H1 (cell line): ENCODE results near the gene SSH2. TPM values are rescaled to one million over a fixed set of nuclear protein-coding genes. Genes with fewer than 3 reads are reported as not detected.

Source experiments
- CTCF ChIA-PET: fragments of 300-600 bp; sonication (Branson Sonifier 250); formaldehyde crosslinking; loops from one replicate; lab custom pipeline; 2021; ENCODE audit not compliant: partially characterized antibody; lab: Charles Lee
- POLR2A ChIA-PET: fragments of 300-600 bp; sonication (Branson Sonifier 250); formaldehyde crosslinking; loops from one replicate; lab custom pipeline; 2021; ENCODE audit warnings: inconsistent platforms; ENCODE audit not compliant: partially characterized antibody; lab: Charles Lee
- DNase-seq, 2 experiments: peaks; one replicate each; pipeline versions ENCODE4 v3.0.0 to v3.0.0-alpha.2; 2010 to 2022; ENCODE audit warnings: low spot score in 2 of 2, low read depth in 1 of 2, mixed read lengths in 1 of 2
- FAIRE-seq: peaks from 2 replicates; lab custom pipeline; 2011; peaks lifted over from hg19 to GRCh38; lab: Jason Lieb, UNC
- H2AFZ ChIP-seq: 2 replicates; pipeline ENCODE4 v1.8.1; 2012; ENCODE audit warnings: low read length, inconsistent platforms
- H2AK5ac ChIP-seq: 2 replicates; pipeline ENCODE4 v1.6.1; 2013; ENCODE audit warnings: low read depth, low read length
- H2BK120ac ChIP-seq: replicated peaks from 2 replicates; pipeline ENCODE3; 2013; ENCODE audit warnings: low read depth, low read length, inconsistent platforms
- H2BK12ac ChIP-seq: 2 replicates; pipeline ENCODE4 v1.6.1; 2013; ENCODE audit warnings: low read depth, low read length
- H2BK15ac ChIP-seq: 2 replicates; pipeline ENCODE4 v1.6.1; 2013; ENCODE audit warnings: low read length
- H2BK20ac ChIP-seq: 2 replicates; pipeline ENCODE4 v1.6.1; 2013; ENCODE audit warnings: low read length
- H2BK5ac ChIP-seq: 2 replicates; pipeline ENCODE4 v1.6.1; 2013; ENCODE audit warnings: low read depth, low read length
- H3K14ac ChIP-seq: 2 replicates; pipeline ENCODE4 v1.6.1; 2013; ENCODE audit warnings: inconsistent platforms; ENCODE audit not compliant: insufficient read length
- H3K18ac ChIP-seq: 2 replicates; pipeline ENCODE4 v1.6.1; 2013; ENCODE audit warnings: low read length; ENCODE audit errors: extremely low read depth
- H3K23ac ChIP-seq: 2 replicates; pipeline ENCODE4 v1.6.1; 2013; ENCODE audit warnings: inconsistent platforms; ENCODE audit not compliant: insufficient read length
- H3K23me2 ChIP-seq: 2 replicates; pipeline ENCODE4 v1.6.1; 2013; ENCODE audit warnings: low read depth, low read length
- H3K27ac ChIP-seq: 2 replicates; pipeline ENCODE4 v1.6.1; 2011; ENCODE audit warnings: low read depth, low read length, inconsistent platforms
- H3K27me3 ChIP-seq, 4 experiments: replicated peaks in 1 of 4; 1 replicate in 1 of 4; 2 replicates in 3 of 4; pipeline versions ENCODE4 v1.6.1 to v1.8.1; 2011 to 2013; ENCODE audit warnings: low read length in 3 of 4, mild to moderate bottlenecking in 3 of 4, inconsistent platforms in 2 of 4, mixed read lengths in 2 of 4, moderate library complexity in 1 of 4; ENCODE audit not compliant: control insufficient read depth in 3 of 4, insufficient read depth in 3 of 4; ENCODE audit errors: extremely low read depth in 1 of 4
- H3K36me3 ChIP-seq, 4 experiments: 2 replicates each; pipeline versions ENCODE4 v1.6.1 to v1.8.1; 2011 to 2013; ENCODE audit warnings: mild to moderate bottlenecking in 4 of 4, low read length in 3 of 4, moderate library complexity in 2 of 4, control low read depth in 1 of 4, inconsistent platforms in 1 of 4; ENCODE audit not compliant: insufficient read depth in 4 of 4, control insufficient read depth in 2 of 4
- H3K4ac ChIP-seq: replicated peaks from 2 replicates; pipeline ENCODE3; 2013; ENCODE audit warnings: low read length, low read depth, mixed read lengths, inconsistent platforms; ENCODE audit not compliant: insufficient read length
- H3K4me1 ChIP-seq, 4 experiments: replicated peaks in 1 of 4; 1 replicate in 1 of 4; 2 replicates in 3 of 4; pipeline versions ENCODE4 v1.6.1 to v1.8.1; 2011 to 2013; ENCODE audit warnings: low read length in 3 of 4, inconsistent platforms in 2 of 4, mixed read lengths in 1 of 4; ENCODE audit not compliant: insufficient read depth in 4 of 4, control insufficient read depth in 3 of 4
- H3K4me2 ChIP-seq, 2 experiments: 2 replicates each; pipeline versions ENCODE4 v1.6.1 to v1.8.1; 2011 to 2013; ENCODE audit warnings: low read depth in 2 of 2, low read length in 2 of 2, control low read depth in 1 of 2, inconsistent platforms in 1 of 2, mild to moderate bottlenecking in 1 of 2; ENCODE audit not compliant: insufficient read depth in 1 of 2
- H3K4me3 ChIP-seq, 4 experiments: fragments of 200-600, 300-600 bp in 1 of 4; sonication (generic), shearing (Covaris generic), sonication (Bioruptor Twin) in 1 of 4; 2 replicates each; pipeline versions ENCODE4 v1.5.1 to v1.8.1; 2011 to 2016; ENCODE audit warnings: low read length in 4 of 4, low read depth in 3 of 4, control low read depth in 2 of 4, inconsistent platforms in 2 of 4, mild to moderate bottlenecking in 2 of 4, mixed read lengths in 1 of 4, moderate library complexity in 1 of 4; ENCODE audit not compliant: insufficient read depth in 2 of 4; ENCODE audit errors: extremely low read depth in 1 of 4
- H3K56ac ChIP-seq: replicated peaks from 2 replicates; pipeline ENCODE3; 2013; ENCODE audit warnings: low read depth, mild to moderate bottlenecking, mixed read lengths, low read length, inconsistent platforms; ENCODE audit not compliant: insufficient read length
- H3K79me1 ChIP-seq: 2 replicates; pipeline ENCODE4 v1.6.1; 2013; ENCODE audit warnings: low read depth, low read length, control low read depth
- H3K79me2 ChIP-seq, 2 experiments: 2 replicates each; pipeline versions ENCODE4 v1.6.1 to v1.8.1; 2012 to 2013; ENCODE audit warnings: low read length in 2 of 2, mild to moderate bottlenecking in 2 of 2, inconsistent platforms in 1 of 2; ENCODE audit not compliant: insufficient read depth in 2 of 2, control insufficient read depth in 1 of 2
- H3K9ac ChIP-seq, 4 experiments: replicated peaks in 1 of 4; 1 replicate in 1 of 4; 2 replicates in 3 of 4; pipeline versions ENCODE4 v1.6.1 to v1.8.1; 2011 to 2013; ENCODE audit warnings: low read depth in 3 of 4, low read length in 3 of 4, control low read depth in 2 of 4, mild to moderate bottlenecking in 2 of 4, moderate library complexity in 2 of 4, inconsistent platforms in 1 of 4; ENCODE audit errors: extremely low read depth in 1 of 4
- H3K9me3 ChIP-seq, 2 experiments: 2 replicates each; pipeline versions ENCODE4 v1.6.1 to v1.8.1; 2012 to 2013; ENCODE audit warnings: mild to moderate bottlenecking in 2 of 2, moderate library complexity in 2 of 2, control low read depth in 1 of 2, inconsistent platforms in 1 of 2, low read depth in 1 of 2, low read length in 1 of 2, mixed read lengths in 1 of 2; ENCODE audit not compliant: insufficient read depth in 2 of 2
- H4K20me1 ChIP-seq, 2 experiments: replicated peaks in 1 of 2; 2 replicates each; pipeline versions ENCODE3 to v1.8.1; 2011 to 2013; ENCODE audit warnings: inconsistent platforms in 2 of 2, low read length in 2 of 2, mild to moderate bottlenecking in 1 of 2; ENCODE audit not compliant: insufficient read depth in 2 of 2, control insufficient read depth in 1 of 2
- H4K5ac ChIP-seq: 2 replicates; pipeline ENCODE4 v1.6.1; 2013; ENCODE audit warnings: low read length, low read depth, mixed read lengths, inconsistent platforms; ENCODE audit not compliant: insufficient read length
- H4K8ac ChIP-seq: 2 replicates; pipeline ENCODE4 v1.8.0; 2013; ENCODE audit warnings: mild to moderate bottlenecking, moderate library complexity, low read length, inconsistent platforms; ENCODE audit not compliant: insufficient read depth; ENCODE audit errors: extremely low read depth
- H4K91ac ChIP-seq: replicated peaks from 2 replicates; pipeline ENCODE3; 2013; ENCODE audit warnings: low read length, mixed read lengths, inconsistent platforms; ENCODE audit not compliant: insufficient read length
- CBX8 ChIP-seq: fragments of 300-800, 300-1000 bp; sonication (generic); IDR thresholded peaks from 2 replicates; pipeline ENCODE4 v1.7.1; 2016; ENCODE audit warnings: low read depth, low read length, borderline replicate concordance
- GABPA ChIP-seq: IDR thresholded peaks from 2 replicates; pipeline ENCODE4 v1.6.1; 2011; ENCODE audit warnings: mild to moderate bottlenecking, low read length, moderate library complexity, borderline replicate concordance; ENCODE audit not compliant: insufficient read depth
- polyA plus RNA-seq, 7 experiments: library from polyadenylated mRNA; depleted of rRNA in 3 of 7; stranded (reverse) in 5 of 7; unstranded in 2 of 7; fragments of >200 nt in 5 of 7; fragments of 200-250 nt in 2 of 7; gene quantifications; 1 replicate in 5 of 7; 2 replicates in 1 of 7; 4 replicates in 1 of 7; pipeline versions ENCODE4 v1.2.1 to v1.2.3, GENCODE V29; 2011 to 2013; ENCODE audit warnings: missing spikeins in 2 of 7, mixed read lengths in 2 of 7
- total RNA-seq: library from RNA; stranded (reverse); fragmentation: NEBNext Ultra II Directional; extraction: Animal tissue kit (Norgen Biotek cat#: 25700); gene quantifications from 2 replicates; pipeline ENCODE4 v1.2.1, GENCODE V29; 2021

SSH2 gene
- total and polyA plus RNA-seq, 2 of the 8 experiments (the other 6 are each of a cell fraction or from before 2014, with no cell fraction given): 5.2 to 15.9 TPM

DNA sequence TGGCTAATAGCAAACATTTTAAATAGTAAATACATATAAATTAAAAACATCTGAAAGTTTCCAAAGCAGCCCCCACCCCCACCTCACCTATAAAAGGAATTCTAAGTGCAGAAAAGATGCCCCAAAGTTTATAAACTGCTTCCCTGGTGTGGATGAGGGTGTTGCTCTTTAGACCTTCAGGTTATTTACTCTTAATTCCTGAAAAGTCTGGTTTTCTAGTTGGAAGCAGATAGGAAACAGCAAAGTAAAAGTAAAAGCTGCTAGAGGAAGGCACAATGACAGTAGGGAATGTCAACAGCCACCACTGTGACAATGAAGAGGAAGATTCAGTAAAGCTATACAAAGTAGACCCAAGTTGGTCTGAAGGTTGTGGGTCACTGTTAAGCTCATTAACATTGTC is 37.8 kb downstream of the SSH2 start:
- POLR2A ChIA-PET: interaction anchor here (0.8 to 0.9 kb wide), 2 partner anchors 34 to 48 kb away, joined by 4 read pairs; no protein-coding TSS in a partner anchor

More for the DNA sequence above, 37.8 kb downstream of the SSH2 start:
- Histone ChIP-seq H3K9me3 (no peaks in the 10 kb centered on the region), H3K79me1 (no peaks in the 10 kb centered on the region), H4K5ac (no peak overlapping the region), H3K23ac (no peak overlapping the region), H3K27ac (no peak overlapping the region), H3K27me3 (no peaks in the 10 kb centered on the region), H3K4ac (no peak overlapping the region)
- CTCF ChIA-PET: interaction anchor here (0.6 to 2.6 kb wide), 4 partner anchors 39 to 391 kb away, joined by 3 to 5 read pairs (median 3); no protein-coding TSS in a partner anchor
- DNase-seq: no peak
- TF ChIP-seq CBX8: no peak
- no peak for TF ChIP-seq GABPA
- TF ChIP-seq, all 59 proteins: peak for 0
- Histone ChIP-seq H3K14ac (no peak overlapping the region), H4K8ac (no peak overlapping the region), H4K20me1 (no peaks in the 10 kb centered on the region), H2BK20ac (no peak overlapping the region), H4K91ac (no peak overlapping the region), H2BK15ac (no peak overlapping the region), H2BK12ac (no peak overlapping the region), H3K18ac (no peak overlapping the region), H2AFZ (no peak overlapping the region), H3K23me2 (no peaks in the 10 kb centered on the region; the same call in 1 of the 2 replicates), H3K4me1 (no peaks in the 10 kb centered on the region), H3K4me2 (no peak overlapping the region), H3K79me2 (no peaks in the 10 kb centered on the region), H3K36me3 (no peaks in the 10 kb centered on the region), H2AK5ac (no peak overlapping the region), H3K9ac (no peak overlapping the region), H3K56ac (no peak overlapping the region), H3K4me3 (no peak overlapping the region), H2BK120ac (no peak overlapping the region), H2BK5ac (no peak overlapping the region)
- FAIRE-seq: no peak
